Measurements from ENCODE around the gene PLEKHA1. TPM values are rescaled to one million over a fixed set of nuclear protein-coding genes. Genes with fewer than 3 reads are reported as not detected.

PLEKHA1 gene
- total and polyA plus RNA-seq, 2 donors (not counting 1 experiment from before 2014, with no cell fraction given): 9.0 to 34.0 TPM

GRCh38 chr10:122386514-122386913, 12.0 kb downstream of the PLEKHA1 start:
- Mint-ChIP-seq H3K27me3 (no peaks in the 10 kb centered on the region), H3K4me1 (peaks cover 55% of the 10 kb centered on the region), H3K4me3 (no peak overlapping the region), H3K9me3 (ENCODE audit: insufficient read depth) (no peaks in the 10 kb centered on the region), H3K27ac (no peak overlapping the region)
- WGBS (ENCODE audit: insufficient coverage): no CpG with 5 or more reads among the region's 2 CpGs
- no peak overlapping the region for H3K27ac ChIP-seq (ENCODE audit: low read length in 2 of 2)
- H3K4me2 ChIP-seq (replicated peaks; ENCODE audit: low read depth, low read length, poor library complexity, severe bottlenecking): no peak overlapping the region
- H4K20me1 ChIP-seq (ENCODE audit: control insufficient read depth, insufficient read depth, low read length, poor library complexity, severe bottlenecking): peaks cover 62% of the 10 kb centered on the region
- ChIA-PET CTCF (interaction anchor here (1.0 kb wide), 1 partner anchor 47 kb away, joined by 3 read pairs; no protein-coding TSS in a partner anchor), POLR2A (no interaction called here)
- H3K9ac ChIP-seq (ENCODE audit: low read length): no peak overlapping the region
- H3K9me3 ChIP-seq (ENCODE audit: control extremely low read depth in 1 of 3, control insufficient read depth in 2 of 3, insufficient read depth in 1 of 3, low read length in 2 of 3): no peaks in the 10 kb centered on the region
- no peaks in the 10 kb centered on the region for H3K27me3 ChIP-seq (replicated peaks in 1 of 4; ENCODE audit: control extremely low read depth in 1 of 4, control insufficient read depth in 3 of 4, insufficient read depth in 4 of 4, low read length in 3 of 4)
- peaks cover 0 to 2% of the 10 kb centered on the region in 2 experiments for H3K36me3 ChIP-seq (replicated peaks in 1 of 2; ENCODE audit: control extremely low read depth in 1 of 2, control insufficient read depth in 1 of 2, extremely low read depth in 1 of 2, insufficient read depth in 2 of 2, low read length in 1 of 2)
- TF ChIP-seq EZH2 (IDR thresholded peaks at IDR 0.05; ENCODE audit: borderline replicate concordance, insufficient read depth, low read depth, low read length, poor library complexity, severe bottlenecking): no peak
- TF ChIP-seq, protein P1, sequence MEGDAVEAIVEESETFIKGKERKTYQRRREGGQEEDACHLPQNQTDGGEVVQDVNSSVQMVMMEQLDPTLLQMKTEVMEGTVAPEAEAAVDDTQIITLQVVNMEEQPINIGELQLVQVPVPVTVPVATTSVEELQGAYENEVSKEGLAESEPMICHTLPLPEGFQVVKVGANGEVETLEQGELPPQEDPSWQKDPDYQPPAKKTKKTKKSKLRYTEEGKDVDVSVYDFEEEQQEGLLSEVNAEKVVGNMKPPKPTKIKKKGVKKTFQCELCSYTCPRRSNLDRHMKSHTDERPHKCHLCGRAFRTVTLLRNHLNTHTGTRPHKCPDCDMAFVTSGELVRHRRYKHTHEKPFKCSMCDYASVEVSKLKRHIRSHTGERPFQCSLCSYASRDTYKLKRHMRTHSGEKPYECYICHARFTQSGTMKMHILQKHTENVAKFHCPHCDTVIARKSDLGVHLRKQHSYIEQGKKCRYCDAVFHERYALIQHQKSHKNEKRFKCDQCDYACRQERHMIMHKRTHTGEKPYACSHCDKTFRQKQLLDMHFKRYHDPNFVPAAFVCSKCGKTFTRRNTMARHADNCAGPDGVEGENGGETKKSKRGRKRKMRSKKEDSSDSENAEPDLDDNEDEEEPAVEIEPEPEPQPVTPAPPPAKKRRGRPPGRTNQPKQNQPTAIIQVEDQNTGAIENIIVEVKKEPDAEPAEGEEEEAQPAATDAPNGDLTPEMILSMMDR (IDR thresholded peaks at IDR 0.05): no peak
- no peak overlapping the region for H2AFZ ChIP-seq (ENCODE audit: insufficient read depth, low read depth, low read length, poor library complexity, severe bottlenecking)
- intact Hi-C loops (cut with micrococcal nuclease): no loop called here
- H3K4me3 ChIP-seq (ENCODE audit: control extremely low read depth in 1 of 5, extremely low read depth in 1 of 5, insufficient read depth in 1 of 5, low read depth in 2 of 5, low read length in 4 of 5): no peak overlapping the region
- H3K4me1 ChIP-seq (ENCODE audit: control insufficient read depth in 2 of 2, insufficient read depth in 2 of 2, low read length in 2 of 2): peaks cover 10 to 31% of the 10 kb centered on the region in 2 donors
- DNase-seq: no peak
- H3K79me2 ChIP-seq (ENCODE audit: control insufficient read depth, insufficient read depth, low read length): peaks cover 91% of the 10 kb centered on the region
- ATAC-seq (ENCODE audit: low read depth): no peak

- H3K4me1 ChIP-seq (ENCODE audit: control insufficient read depth in 2 of 2, insufficient read depth in 2 of 2, low read length in 2 of 2): peaks cover 10 to 31% of the 10 kb centered on the region in 2 donors
- 100% methylated on average over 1 of the region's 2 CpGs for WGBS (ENCODE audit: insufficient coverage)
- POLR2A ChIA-PET: no interaction called here
These were observed 13.1 kb downstream of the PLEKHA1 start for GRCh38 chr10:122387572-122387971.

More at GRCh38 chr10:122387572-122387971, 13.1 kb downstream of the PLEKHA1 start:
- Histone ChIP-seq H4K20me1 (ENCODE audit: control insufficient read depth, insufficient read depth, low read length, poor library complexity, severe bottlenecking) (peaks cover 63% of the 10 kb centered on the region), H3K4me3 (ENCODE audit: control extremely low read depth in 1 of 5, extremely low read depth in 1 of 5, insufficient read depth in 1 of 5, low read depth in 2 of 5, low read length in 4 of 5) (no peak overlapping the region), H2AFZ (ENCODE audit: insufficient read depth, low read depth, low read length, poor library complexity, severe bottlenecking) (no peak overlapping the region), H3K27ac (ENCODE audit: low read length in 2 of 2) (no peak overlapping the region), H3K36me3 (replicated peaks in 1 of 2; ENCODE audit: control extremely low read depth in 1 of 2, control insufficient read depth in 1 of 2, extremely low read depth in 1 of 2, insufficient read depth in 2 of 2, low read length in 1 of 2) (peaks cover 0 to 2% of the 10 kb centered on the region in 2 experiments), H3K79me2 (ENCODE audit: control insufficient read depth, insufficient read depth, low read length) (peaks cover 80% of the 10 kb centered on the region), H3K9me3 (ENCODE audit: control extremely low read depth in 1 of 3, control insufficient read depth in 2 of 3, insufficient read depth in 1 of 3, low read length in 2 of 3) (no peaks in the 10 kb centered on the region), H3K4me2 (replicated peaks; ENCODE audit: low read depth, low read length, poor library complexity, severe bottlenecking) (no peak overlapping the region), H3K27me3 (replicated peaks in 1 of 4; ENCODE audit: control extremely low read depth in 1 of 4, control insufficient read depth in 3 of 4, insufficient read depth in 4 of 4, low read length in 3 of 4) (no peaks in the 10 kb centered on the region), H3K9ac (ENCODE audit: low read length) (no peak overlapping the region)
- Mint-ChIP-seq H3K4me3 (no peak overlapping the region), H3K27ac (no peak overlapping the region), H3K4me1 (peaks cover 51% of the 10 kb centered on the region), H3K9me3 (ENCODE audit: insufficient read depth) (no peaks in the 10 kb centered on the region), H3K27me3 (no peaks in the 10 kb centered on the region)
- ATAC-seq (ENCODE audit: low read depth): no peak
- no peak for TF ChIP-seq EZH2 (IDR thresholded peaks at IDR 0.05; ENCODE audit: borderline replicate concordance, insufficient read depth, low read depth, low read length, poor library complexity, severe bottlenecking)
- TF ChIP-seq, protein P1 (IDR thresholded peaks at IDR 0.05): no peak
- CTCF ChIA-PET: interaction anchor here (1.0 to 1.3 kb wide), 2 partner anchors 46 to 47 kb away, joined by 3 read pairs; no protein-coding TSS in a partner anchor
- DNase-seq: no peak
- intact Hi-C loops (cut with micrococcal nuclease): no loop called here

Measured in B cell (primary cell).